SK-N-SH (cell line): ENCODE measurements around the gene BPIFB3. TPM values are rescaled to one million over a fixed set of nuclear protein-coding genes. Genes with fewer than 3 reads are reported as not detected.

Source experiments
- CTCF ChIA-PET: fragments of 300-600, 350-600 bp; formaldehyde crosslinking; extraction: SDS; loops from one replicate; lab custom pipeline; 2021; lab: Yijun Ruan, JAX
- POLR2A ChIA-PET: fragments of 350-600 bp; sonication (Branson Sonifier 250); formaldehyde crosslinking; extraction: SDS; loops from one replicate; lab custom pipeline; 2020; ENCODE audit warnings: antibody characterized with exemption, inconsistent platforms; lab: Yijun Ruan, JAX
- DNase-seq: peaks from one replicate; pipeline ENCODE4 v3.0.0; 2012
- H2AFZ ChIP-seq: fragments of 200-600 bp; sonication (generic); 2 replicates; pipeline ENCODE4 v1.8.1; 2016; ENCODE audit warnings: antibody characterized with exemption, mild to moderate bottlenecking, low read depth
- H3F3A ChIP-seq: fragments of 200-600 bp; sonication (generic); replicated peaks from 2 replicates; pipeline ENCODE3; 2016; ENCODE audit warnings: antibody characterized with exemption, mild to moderate bottlenecking; ENCODE audit not compliant: insufficient read depth
- H3K27ac ChIP-seq, 2 experiments: fragments of 200-500 bp in 1 of 2; fragments of 200-600 bp in 1 of 2; sonication (Bioruptor generic) in 1 of 2; sonication (generic), shearing (Covaris generic) in 1 of 2; 2 replicates each; pipeline versions ENCODE4 v1.5.1 to v1.6.1; 2014 to 2016; ENCODE audit warnings: low read depth in 2 of 2, inconsistent platforms in 1 of 2, low read length in 1 of 2, mild to moderate bottlenecking in 1 of 2, mixed read lengths in 1 of 2
- H3K27me3 ChIP-seq: fragments of 200-600 bp; sonication (generic), shearing (Covaris generic); 2 replicates; pipeline ENCODE4 v1.6.1; 2016; ENCODE audit warnings: mixed run types; ENCODE audit not compliant: insufficient read depth
- H3K36me3 ChIP-seq, 2 experiments: fragments of 200-500 bp in 1 of 2; fragments of 200-600 bp in 1 of 2; sonication (Bioruptor generic) in 1 of 2; sonication (generic) in 1 of 2; replicated peaks in 1 of 2; 2 replicates each; pipeline versions ENCODE3 to v1.5.1; 2014 to 2016; ENCODE audit warnings: low read length in 1 of 2, mild to moderate bottlenecking in 1 of 2; ENCODE audit not compliant: insufficient read depth in 2 of 2, control insufficient read depth in 1 of 2
- H3K4me1 ChIP-seq, 2 experiments: fragments of 200-500 bp in 1 of 2; fragments of 200-600 bp in 1 of 2; sonication (Bioruptor generic) in 1 of 2; sonication (generic), shearing (Covaris generic) in 1 of 2; 2 replicates each; pipeline versions ENCODE4 v1.5.1 to v1.6.1; 2014 to 2016; ENCODE audit warnings: low read depth in 1 of 2, low read length in 1 of 2, mixed run types in 1 of 2; ENCODE audit not compliant: insufficient read depth in 2 of 2, control insufficient read depth in 1 of 2
- H3K4me2 ChIP-seq: fragments of 200-600 bp; sonication (generic), shearing (Covaris generic); 2 replicates; pipeline ENCODE4 v1.6.1; 2017; ENCODE audit warnings: mixed run types
- H3K4me3 ChIP-seq, 2 experiments: fragments of 200-500 bp in 1 of 2; fragments of 200-600 bp in 1 of 2; sonication (Bioruptor generic) in 1 of 2; sonication (generic), shearing (Covaris generic) in 1 of 2; 2 replicates each; pipeline versions ENCODE4 v1.5.1 to v1.8.1; 2014 to 2016; ENCODE audit warnings: low read depth in 2 of 2, inconsistent platforms in 1 of 2, low read length in 1 of 2, mild to moderate bottlenecking in 1 of 2, mixed read lengths in 1 of 2, moderate library complexity in 1 of 2
- H3K79me2 ChIP-seq: fragments of 200-600 bp; sonication (generic); 2 replicates; pipeline ENCODE4 v1.8.1; 2017; ENCODE audit warnings: mild to moderate bottlenecking; ENCODE audit not compliant: insufficient read depth
- H3K9ac ChIP-seq: fragments of 200-600 bp; sonication (generic); 2 replicates; pipeline ENCODE4 v1.6.1; 2017; ENCODE audit warnings: mixed run types
- H3K9me2 ChIP-seq: fragments of 200-600 bp; sonication (generic); 2 replicates; pipeline ENCODE4 v1.6.1; 2017; ENCODE audit warnings: mixed run types
- H3K9me3 ChIP-seq: fragments of 200-600 bp; sonication (generic); 2 replicates; pipeline ENCODE4 v1.6.1; 2017; ENCODE audit warnings: mixed run types, mild to moderate bottlenecking, moderate library complexity
- H4K20me1 ChIP-seq: fragments of 200-600 bp; sonication (generic); 2 replicates; pipeline ENCODE4 v1.6.1; 2017; ENCODE audit warnings: mild to moderate bottlenecking, mixed run types; ENCODE audit not compliant: insufficient read depth
- CHD2 ChIP-seq: fragments of 150-350 bp; IDR thresholded peaks from 2 replicates; pipeline ENCODE4 v1.6.1; 2018; ENCODE audit warnings: low read length; ENCODE audit not compliant: partially characterized antibody
- EZH2phosphoT487 ChIP-seq: fragments of 200-600 bp; sonication (generic); IDR thresholded peaks from 2 replicates; pipeline ENCODE4 v1.6.1; 2017; ENCODE audit warnings: low read depth, mixed run types, mild to moderate bottlenecking, antibody characterized with exemption, moderate library complexity, borderline replicate concordance
- FOXM1 ChIP-seq: IDR thresholded peaks from 2 replicates; pipeline ENCODE4 v1.4.0; 2012; ENCODE audit warnings: low read depth, mild to moderate bottlenecking
- GATA2 ChIP-seq: sonication (generic); formaldehyde crosslinking; IDR thresholded peaks from 2 replicates; pipeline ENCODE4 v1.5.0; 2020; ENCODE audit warnings: mild to moderate bottlenecking, missing genetic modification reagents
- MEF2A ChIP-seq: IDR thresholded peaks from 2 replicates; pipeline ENCODE4 v1.4.0; 2012; ENCODE audit warnings: low read depth, borderline replicate concordance
- NFIC ChIP-seq: IDR thresholded peaks from 2 replicates; pipeline ENCODE4 v1.4.0; 2012; ENCODE audit warnings: borderline replicate concordance
- PBX3 ChIP-seq: IDR thresholded peaks from 2 replicates; pipeline ENCODE4; 2012
- RXRA ChIP-seq: IDR thresholded peaks from 2 replicates; pipeline ENCODE4 v1.4.0; 2012; ENCODE audit warnings: low read depth, mild to moderate bottlenecking, borderline replicate concordance
- SMC3 ChIP-seq: IDR thresholded peaks from 2 replicates; pipeline ENCODE4 v1.6.1; 2012; ENCODE audit warnings: low read depth, low read length, improper control_type of control experiment
- TCF12 ChIP-seq: IDR thresholded peaks from 2 replicates; pipeline ENCODE4 v1.4.0; 2012
- YY1 ChIP-seq: IDR thresholded peaks from 2 replicates; pipeline ENCODE4 v1.4.0; 2012; ENCODE audit warnings: low read depth, mild to moderate bottlenecking
- WGBS: methylation state at CpG from one replicate; pipeline ENCODE4 v1.1.6; 2017; ENCODE audit warnings: low lambda C conversion rate; 5-methylcytosine and 5-hydroxymethylcytosine counted together
- polyA plus RNA-seq, 3 experiments: library from polyadenylated mRNA; depleted of rRNA; stranded (reverse); fragments of >200 nt; gene quantifications; 2 replicates each; pipeline ENCODE4 v1.2.3, GENCODE V29; 2012

The BPIFB3 gene
- polyA plus RNA-seq, 1 of the 3 experiments (the other 2 are of a cell fraction) = not detected

GRCh38 chr20:33099843-33100538 lies 46.3 kb downstream of the BPIFB3 start:
- no peaks in the 10 kb centered on the region for H3K36me3 ChIP-seq
- no peak for DNase-seq
- WGBS = 7% methylated on average over 9 of the region's 10 CpGs
- CTCF ChIA-PET = interaction anchor here (1.0 kb wide), 1 partner anchor 198 kb away, joined by 3 read pairs; no protein-coding TSS in a partner anchor
- POLR2A ChIA-PET = no interaction called here
- no peaks in the 10 kb centered on the region for H3K9me2 ChIP-seq
- no peaks in the 10 kb centered on the region for H3K9me3 ChIP-seq
- H3K79me2 ChIP-seq = no peaks in the 10 kb centered on the region
- H3K27ac ChIP-seq = no peak overlapping the region
- H2AFZ ChIP-seq = no peak overlapping the region
- H3K27me3 ChIP-seq = peaks cover 44% of the 10 kb centered on the region
- no peak overlapping the region for H3K9ac ChIP-seq
- no peaks in the 10 kb centered on the region for H3K4me1 ChIP-seq
- H4K20me1 ChIP-seq = no peaks in the 10 kb centered on the region
- H3F3A ChIP-seq = no peaks in the 10 kb centered on the region
- no peak overlapping the region for H3K4me2 ChIP-seq
- H3K4me3 ChIP-seq = no peak overlapping the region
- TF ChIP-seq FOXM1 (no peak), RXRA (no peak), SMC3 (no peak), EZH2phosphoT487 (no peak), TCF12 (no peak), GATA2 (CRISPR knock-in tag) (no peak), NFIC (no peak), YY1 (no peak), PBX3 (no peak), CHD2 (no peak), MEF2A (no peak)

- ChIA-PET CTCF (interaction anchor here (0.9 kb wide), 1 partner anchor 65 kb away, joined by 3 read pairs; no protein-coding TSS in a partner anchor), POLR2A (no interaction called here)
- Histone ChIP-seq H3K9me3 (no peaks in the 10 kb centered on the region), H3K4me1 (no peaks in the 10 kb centered on the region), H4K20me1 (no peaks in the 10 kb centered on the region), H3F3A (no peaks in the 10 kb centered on the region), H3K4me2 (no peak overlapping the region), H2AFZ (no peak overlapping the region), H3K27me3 (peaks cover 31% of the 10 kb centered on the region), H3K4me3 (no peak overlapping the region), H3K36me3 (no peaks in the 10 kb centered on the region)
- 13% methylated on average over 3 of the region's 3 CpGs for WGBS
- no peak for DNase-seq
- TF ChIP-seq YY1 = no peak
- TF ChIP-seq, all 33 proteins: peak for 0
- H3K9me2 ChIP-seq = no peaks in the 10 kb centered on the region
- H3K27ac ChIP-seq = no peak overlapping the region
- H3K79me2 ChIP-seq = no peaks in the 10 kb centered on the region
- H3K9ac ChIP-seq = no peak overlapping the region
Observed at GRCh38 chr20:33103556-33103955, 49.9 kb downstream of the BPIFB3 start.

- POLR2A ChIA-PET = no interaction called here
Observed at GRCh38 chr20:33104336-33104735, 50.6 kb downstream of the BPIFB3 start.

More at GRCh38 chr20:33104336-33104735, 50.6 kb downstream of the BPIFB3 start:
- Histone ChIP-seq H3K9ac (no peak overlapping the region), H3K36me3 (no peaks in the 10 kb centered on the region), H4K20me1 (no peaks in the 10 kb centered on the region), H3K79me2 (no peaks in the 10 kb centered on the region), H3K9me2 (no peaks in the 10 kb centered on the region), H3K27ac (no peak overlapping the region), H3K4me1 (no peaks in the 10 kb centered on the region), H3F3A (no peaks in the 10 kb centered on the region), H2AFZ (no peak overlapping the region), H3K4me3 (no peak overlapping the region), H3K9me3 (no peaks in the 10 kb centered on the region), H3K27me3 (peaks cover 31% of the 10 kb centered on the region), H3K4me2 (no peak overlapping the region)
- no peak for DNase-seq
- CTCF ChIA-PET = no interaction called here
- WGBS = 60% methylated on average over 2 of the region's 3 CpGs
- TF ChIP-seq SMC3 = no peak
